Activated naive CD4-positive, alpha-beta T cell treated with anti-CD3 and anti-CD28 coated beads for 36 hours (primary cell): ENCODE results near the gene ZFPM1. TPM values are rescaled to one million over a fixed set of nuclear protein-coding genes. Genes with fewer than 3 reads are reported as not detected.
A peak's percentile ranks its signal among the peaks of the same experiment; 100 is the strongest.
"Not testable (repeated sequence)": the region's sequence is repeated elsewhere in the genome, so short reads cannot be mapped to it uniquely, and the experiment has no call there.

Experiments used
- CTCF ChIA-PET: fragments of 350-600 bp; sonication (Branson Sonifier 250); formaldehyde crosslinking; loops from one replicate; lab custom pipeline; 2021; ENCODE audit warnings: antibody characterized with exemption; lab: Charles Lee
- DNase-seq: peaks from one replicate; pipeline ENCODE4 v3.0.0-alpha.2; 2020
- H3K27ac Mint-ChIP-seq: one replicate; pipeline ENCODE4 v1.8.0; 2021; ENCODE audit warnings: mild to moderate bottlenecking, mixed read lengths
- H3K27me3 Mint-ChIP-seq: one replicate; pipeline ENCODE4 v1.8.0; 2021; ENCODE audit warnings: low read depth, mixed read lengths
- H3K36me3 Mint-ChIP-seq: one replicate; pipeline ENCODE4 v1.8.0; 2021; ENCODE audit warnings: low read depth, mixed read lengths
- H3K4me1 Mint-ChIP-seq: one replicate; pipeline ENCODE4 v1.8.0; 2021; ENCODE audit warnings: low read depth, mixed read lengths
- H3K4me3 Mint-ChIP-seq: one replicate; pipeline ENCODE4 v1.8.0; 2021; ENCODE audit warnings: mild to moderate bottlenecking, moderate library complexity, mixed read lengths
- H3K9me3 Mint-ChIP-seq: one replicate; pipeline ENCODE4 v1.8.0; 2021; ENCODE audit warnings: mixed read lengths
- intact Hi-C: fragments of 100-400 bp; cut with micrococcal nuclease; formaldehyde crosslinking; loops from one replicate; pipeline ENCODE4 v1.15.1; 2023
- total RNA-seq, 2 experiments: library from RNA; stranded (reverse); gene quantifications; one replicate each; pipeline ENCODE4 v1.2.3, GENCODE V29; 2021

The ZFPM1 gene
- 10 to 100 TPM; 11.0 to 12.2 TPM for total RNA-seq

GRCh38 chr16:88453217-88453531, at the start of gene ZFPM1:
Gene ZFPM1, plus strand, starts transcription at chr16:88453280. Its CDS starts 359 bp downstream, at chr16:88453639.
- Mint-ChIP-seq H3K36me3 (no peaks in the 10 kb centered on the region), H3K9me3 (no peaks in the 10 kb centered on the region), H3K4me3 (peak within 1 kb of the TSS; percentile 89), H3K4me1 (peaks cover 27% of the 10 kb centered on the region), H3K27ac (peak within 1 kb of the TSS; percentile 80), H3K27me3 (no peaks in the 10 kb centered on the region)
- intact Hi-C loops, result loop anchor here (1.0 to 5.0 kb wide), 6 partner anchors 52 to 740 kb away; partner anchors contain the start of genes BANP and ZC3H18
- no peak for DNase-seq
- CTCF ChIA-PET, result no interaction called here

GRCh38 chr16:88403794-88404581, 49.1 kb upstream of the ZFPM1 start:
- no peak for DNase-seq
- H3K27me3 Mint-ChIP-seq, result no peaks in the 10 kb centered on the region
- CTCF ChIA-PET, result no interaction called here
- H3K4me3 Mint-ChIP-seq, result no peak overlapping the region
- no peaks in the 10 kb centered on the region for H3K9me3 Mint-ChIP-seq
- H3K4me1 Mint-ChIP-seq, result no peaks in the 10 kb centered on the region
- no peaks in the 10 kb centered on the region for H3K36me3 Mint-ChIP-seq
- intact Hi-C loops, result no loop called here
- no peak overlapping the region for H3K27ac Mint-ChIP-seq

- no peaks in the 10 kb centered on the region for H3K9me3 Mint-ChIP-seq
- DNase-seq, result no peak
- intact Hi-C loops, result no loop called here
- H3K4me1 Mint-ChIP-seq, result no peaks in the 10 kb centered on the region
- no peak overlapping the region for H3K27ac Mint-ChIP-seq
- no peak overlapping the region for H3K4me3 Mint-ChIP-seq
- H3K36me3 Mint-ChIP-seq, result no peaks in the 10 kb centered on the region
- no peaks in the 10 kb centered on the region for H3K27me3 Mint-ChIP-seq
- CTCF ChIA-PET, result no interaction called here
Observed at GRCh38 chr16:88404769-88405168, 48.3 kb upstream of the ZFPM1 start.

- CTCF ChIA-PET, result no interaction called here
- intact Hi-C loops, result no loop called here
- Mint-ChIP-seq H3K27ac (no peak overlapping the region), H3K4me3 (no peak overlapping the region), H3K27me3 (no peaks in the 10 kb centered on the region), H3K9me3 (no peaks in the 10 kb centered on the region), H3K4me1 (no peaks in the 10 kb centered on the region), H3K36me3 (no peaks in the 10 kb centered on the region)
- DNase-seq, result no peak
Observed at GRCh38 chr16:88405216-88406060, 47.6 kb upstream of the ZFPM1 start.

- H3K4me1 Mint-ChIP-seq, result no peaks in the 10 kb centered on the region
- intact Hi-C loops, result no loop called here
- CTCF ChIA-PET, result no interaction called here
Observed at GRCh38 chr16:88406096-88407041, 46.7 kb upstream of the ZFPM1 start.

GRCh38 chr16:88407042-88407420, 46.0 kb upstream of the ZFPM1 start:
- no peaks in the 10 kb centered on the region for H3K36me3 Mint-ChIP-seq
- H3K27me3 Mint-ChIP-seq, result no peaks in the 10 kb centered on the region
- H3K4me3 Mint-ChIP-seq, result no peak overlapping the region
- H3K27ac Mint-ChIP-seq, result no peak overlapping the region
- no peaks in the 10 kb centered on the region for H3K4me1 Mint-ChIP-seq
- intact Hi-C loops, result no loop called here
- no peak for DNase-seq
- H3K9me3 Mint-ChIP-seq, result no peaks in the 10 kb centered on the region
- CTCF ChIA-PET, result no interaction called here

More at GRCh38 chr16:88406096-88407041, 46.7 kb upstream of the ZFPM1 start:
- H3K36me3 Mint-ChIP-seq, result no peaks in the 10 kb centered on the region
- no peak overlapping the region for H3K27ac Mint-ChIP-seq
- H3K4me3 Mint-ChIP-seq, result no peak overlapping the region
- no peak for DNase-seq
- H3K9me3 Mint-ChIP-seq, result no peaks in the 10 kb centered on the region
- H3K27me3 Mint-ChIP-seq, result no peaks in the 10 kb centered on the region

GRCh38 chr16:88407807-88408206, 45.3 kb upstream of the ZFPM1 start:
- no peak overlapping the region for H3K27ac Mint-ChIP-seq
- CTCF ChIA-PET, result no interaction called here
- H3K27me3 Mint-ChIP-seq, result no peaks in the 10 kb centered on the region
- intact Hi-C loops, result no loop called here
- no peaks in the 10 kb centered on the region for H3K4me1 Mint-ChIP-seq
- DNase-seq, result no peak
- H3K4me3 Mint-ChIP-seq, result no peak overlapping the region
- H3K9me3 Mint-ChIP-seq, result no peaks in the 10 kb centered on the region
- H3K36me3 Mint-ChIP-seq, result no peaks in the 10 kb centered on the region

- intact Hi-C loops, result no loop called here
- H3K27ac Mint-ChIP-seq, result no peak overlapping the region
- no peaks in the 10 kb centered on the region for H3K4me1 Mint-ChIP-seq
- DNase-seq, result no peak
- CTCF ChIA-PET, result no interaction called here
- H3K9me3 Mint-ChIP-seq, result no peaks in the 10 kb centered on the region
- no peak overlapping the region for H3K4me3 Mint-ChIP-seq
- H3K27me3 Mint-ChIP-seq, result no peaks in the 10 kb centered on the region
- no peaks in the 10 kb centered on the region for H3K36me3 Mint-ChIP-seq
Observed at GRCh38 chr16:88408561-88409142, 44.4 kb upstream of the ZFPM1 start.

GRCh38 chr16:88409296-88410065, 43.6 kb upstream of the ZFPM1 start:
- intact Hi-C loops, result no loop called here
- CTCF ChIA-PET, result no interaction called here

GRCh38 chr16:88410297-88410968, 42.6 kb upstream of the ZFPM1 start:
- H3K4me3 Mint-ChIP-seq, CTCF ChIA-PET, DNase-seq, H3K36me3 Mint-ChIP-seq, intact Hi-C loops, H3K4me1 Mint-ChIP-seq, H3K27ac Mint-ChIP-seq, H3K9me3 Mint-ChIP-seq, H3K27me3 Mint-ChIP-seq: not testable (repeated sequence)

More at GRCh38 chr16:88409296-88410065, 43.6 kb upstream of the ZFPM1 start:
- Mint-ChIP-seq H3K36me3 (no peaks in the 10 kb centered on the region), H3K27ac (no peak overlapping the region), H3K27me3 (no peaks in the 10 kb centered on the region), H3K9me3 (no peaks in the 10 kb centered on the region), H3K4me3 (no peak overlapping the region), H3K4me1 (no peaks in the 10 kb centered on the region)
- no peak for DNase-seq

GRCh38 chr16:88411951-88412576, 41.0 kb upstream of the ZFPM1 start:
- CTCF ChIA-PET, result no interaction called here
- intact Hi-C loops, result no loop called here
- Mint-ChIP-seq H3K27ac (no peak overlapping the region), H3K4me1 (no peaks in the 10 kb centered on the region), H3K27me3 (no peaks in the 10 kb centered on the region), H3K4me3 (no peak overlapping the region), H3K9me3 (no peaks in the 10 kb centered on the region), H3K36me3 (no peaks in the 10 kb centered on the region)
- DNase-seq, result no peak
